ENCODE data around the gene GRID1. TPM values are rescaled to one million over a fixed set of nuclear protein-coding genes. Genes with fewer than 3 reads are reported as not detected.
"Not testable (repeated sequence)": the region's sequence is repeated elsewhere in the genome, so short reads cannot be mapped to it uniquely, and the experiment has no call there.

The GRID1 gene
- total RNA-seq, 1 donor from 2014 or later: 9.2 TPM

DNA sequence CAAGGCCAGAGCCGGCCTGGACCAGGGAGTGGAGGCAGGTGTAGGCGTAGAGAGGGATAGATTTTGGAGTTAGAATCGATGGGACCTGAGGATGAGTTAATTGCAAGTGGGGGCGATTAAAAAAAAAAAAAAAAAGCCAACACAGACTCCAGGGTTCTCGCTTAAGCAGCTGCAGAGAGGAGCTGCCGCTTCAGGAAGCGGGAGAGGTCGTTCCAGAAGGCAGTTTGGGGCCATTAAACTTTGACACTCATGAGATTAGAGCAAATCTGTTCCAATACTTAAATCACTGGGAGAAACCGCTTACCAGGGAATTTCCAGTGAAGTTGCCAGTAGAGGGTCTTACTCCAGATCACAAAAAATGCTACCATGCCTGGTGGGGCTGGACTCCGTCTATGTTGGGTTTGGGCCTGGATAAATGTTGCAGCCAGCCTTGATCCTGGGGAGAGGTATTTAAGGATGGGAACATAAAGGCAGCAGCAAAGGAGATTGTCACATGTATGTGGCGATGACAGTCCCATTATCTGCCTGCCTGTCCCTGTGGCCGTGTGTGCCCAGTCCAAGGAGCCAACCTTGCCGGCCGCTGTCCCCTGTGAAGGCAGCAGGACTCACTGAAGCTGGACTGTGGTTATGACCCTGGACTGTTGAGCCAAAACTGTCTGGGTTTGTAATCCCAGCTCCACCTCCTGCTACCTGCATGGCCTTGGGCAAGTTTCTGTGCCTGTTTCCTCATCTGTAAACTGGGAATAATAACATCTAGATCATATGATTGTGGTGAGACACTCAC is 23.9 kb upstream of the GRID1 start:
- Mint-ChIP-seq H3K27ac (no peak overlapping the region), H3K4me1 (ENCODE audit: unreplicated experiment) (peaks cover 9% of the 10 kb centered on the region), H3K36me3 (no peaks in the 10 kb centered on the region), H3K4me3 (no peak overlapping the region), H3K9me3 (no peaks in the 10 kb centered on the region), H3K27me3 (peaks cover 59% of the 10 kb centered on the region)
- no peak for DNase-seq (ENCODE audit: extremely low spot score, unreplicated experiment)
- TF ChIP-seq, protein P1, sequence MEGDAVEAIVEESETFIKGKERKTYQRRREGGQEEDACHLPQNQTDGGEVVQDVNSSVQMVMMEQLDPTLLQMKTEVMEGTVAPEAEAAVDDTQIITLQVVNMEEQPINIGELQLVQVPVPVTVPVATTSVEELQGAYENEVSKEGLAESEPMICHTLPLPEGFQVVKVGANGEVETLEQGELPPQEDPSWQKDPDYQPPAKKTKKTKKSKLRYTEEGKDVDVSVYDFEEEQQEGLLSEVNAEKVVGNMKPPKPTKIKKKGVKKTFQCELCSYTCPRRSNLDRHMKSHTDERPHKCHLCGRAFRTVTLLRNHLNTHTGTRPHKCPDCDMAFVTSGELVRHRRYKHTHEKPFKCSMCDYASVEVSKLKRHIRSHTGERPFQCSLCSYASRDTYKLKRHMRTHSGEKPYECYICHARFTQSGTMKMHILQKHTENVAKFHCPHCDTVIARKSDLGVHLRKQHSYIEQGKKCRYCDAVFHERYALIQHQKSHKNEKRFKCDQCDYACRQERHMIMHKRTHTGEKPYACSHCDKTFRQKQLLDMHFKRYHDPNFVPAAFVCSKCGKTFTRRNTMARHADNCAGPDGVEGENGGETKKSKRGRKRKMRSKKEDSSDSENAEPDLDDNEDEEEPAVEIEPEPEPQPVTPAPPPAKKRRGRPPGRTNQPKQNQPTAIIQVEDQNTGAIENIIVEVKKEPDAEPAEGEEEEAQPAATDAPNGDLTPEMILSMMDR (conservative IDR thresholded peaks at IDR 0.05): no peak

DNA sequence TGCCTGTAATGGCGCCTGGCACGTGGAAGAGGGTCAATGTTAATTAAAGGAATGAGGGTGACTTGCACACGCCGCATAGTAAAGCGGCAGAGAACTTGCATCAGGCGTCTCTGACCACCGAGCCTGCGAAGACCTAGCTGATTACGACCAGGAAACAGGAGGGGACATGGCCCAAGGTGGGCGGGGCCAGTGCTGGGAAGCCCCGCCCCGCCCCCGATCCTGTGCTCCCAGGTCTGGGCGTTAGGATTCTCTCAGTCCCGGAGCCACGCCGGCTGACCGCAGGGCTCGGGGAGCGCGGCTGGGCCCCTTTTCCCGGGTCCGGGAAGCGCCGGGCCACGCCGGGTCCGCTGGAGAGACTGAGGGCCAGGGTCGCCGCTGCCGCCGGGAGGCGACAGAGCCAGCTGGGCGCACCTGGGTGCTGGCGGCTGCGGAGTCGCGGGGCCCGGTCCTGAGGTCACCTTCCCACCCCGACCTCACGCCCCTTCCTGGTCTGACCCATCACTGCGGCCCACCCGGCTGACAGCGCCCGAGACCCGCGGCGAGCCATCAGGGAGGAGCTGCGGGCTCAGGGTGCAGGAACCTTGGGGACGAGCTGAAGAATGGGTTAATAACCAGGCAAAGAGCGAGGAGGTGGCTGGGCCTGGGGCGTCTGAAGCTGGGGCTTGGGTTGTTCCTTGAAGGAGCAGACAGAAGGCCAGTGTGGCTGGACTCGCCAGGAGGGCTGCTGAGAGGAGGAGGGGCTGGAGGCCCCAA is 23.0 kb upstream of the GRID1 start:
- Mint-ChIP-seq H3K27ac (no peak overlapping the region), H3K9me3 (no peaks in the 10 kb centered on the region), H3K27me3 (peaks cover 66% of the 10 kb centered on the region), H3K36me3 (no peaks in the 10 kb centered on the region), H3K4me1 (ENCODE audit: unreplicated experiment) (peaks cover 9% of the 10 kb centered on the region), H3K4me3 (peak overlapping the region; percentile 86)
- TF ChIP-seq, protein P1 (conservative IDR thresholded peaks at IDR 0.05): no peak
- no peak for DNase-seq (ENCODE audit: extremely low spot score, unreplicated experiment)

DNA sequence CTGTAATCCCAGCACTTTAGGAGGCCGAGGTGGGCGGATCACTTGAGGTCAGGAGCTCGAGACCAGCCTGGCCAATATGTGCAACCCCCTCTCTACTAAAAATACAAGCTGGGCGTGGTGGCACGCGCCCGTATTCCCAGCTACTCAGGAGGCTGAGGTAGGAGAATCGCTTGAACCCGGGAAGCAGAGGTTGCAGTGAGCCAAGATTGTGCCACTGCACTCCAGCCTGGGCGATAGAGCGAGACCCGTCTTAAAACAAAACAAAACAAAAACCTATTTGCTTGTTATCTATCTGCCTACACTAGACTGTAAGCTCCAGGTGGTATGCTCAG is 22.5 kb upstream of the GRID1 start:
- not testable (repeated sequence) for H3K36me3 Mint-ChIP-seq; H3K27ac Mint-ChIP-seq; H3K9me3 Mint-ChIP-seq; H3K4me1 Mint-ChIP-seq (ENCODE audit: unreplicated experiment); DNase-seq (ENCODE audit: extremely low spot score, unreplicated experiment)
- Mint-ChIP-seq H3K4me3 (peak overlapping the region; percentile 86), H3K27me3 (peaks cover 67% of the 10 kb centered on the region)

DNA sequence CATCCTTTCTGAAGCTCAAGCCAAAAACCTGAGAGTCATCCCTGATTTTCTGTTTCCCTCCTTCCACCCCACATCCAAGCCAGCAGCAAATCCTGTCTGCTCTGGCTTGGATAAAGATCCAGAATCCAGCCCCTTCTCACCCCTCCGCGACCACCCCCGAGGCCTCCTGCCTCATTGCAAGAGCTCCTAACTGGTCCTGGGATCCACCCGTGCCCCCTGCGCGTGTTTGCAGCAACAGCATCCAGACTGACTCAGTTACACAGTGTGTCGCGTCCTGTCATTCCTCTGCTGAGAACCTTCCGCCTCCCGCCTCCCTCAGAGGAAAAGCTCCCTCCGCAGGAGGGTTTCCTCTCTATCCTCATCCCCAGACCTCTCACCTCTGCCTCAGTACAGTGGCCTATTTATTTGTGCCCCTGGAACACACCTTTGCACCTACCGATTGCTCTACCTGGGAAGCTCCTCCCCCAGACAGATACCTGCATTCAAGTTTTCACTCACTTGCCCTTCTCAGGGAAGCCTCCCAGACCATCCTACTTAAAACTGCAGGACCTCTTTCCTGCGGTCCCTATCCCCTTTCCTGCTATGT is 21.6 kb upstream of the GRID1 start:
- Mint-ChIP-seq H3K27ac (no peak overlapping the region), H3K36me3 (no peaks in the 10 kb centered on the region), H3K4me1 (ENCODE audit: unreplicated experiment) (peaks cover 9% of the 10 kb centered on the region), H3K4me3 (peak overlapping the region; percentile 26), H3K9me3 (no peaks in the 10 kb centered on the region), H3K27me3 (peaks cover 64% of the 10 kb centered on the region)
- TF ChIP-seq, protein P1 (conservative IDR thresholded peaks at IDR 0.05): no peak
- no peak for DNase-seq (ENCODE audit: extremely low spot score, unreplicated experiment)

DNA sequence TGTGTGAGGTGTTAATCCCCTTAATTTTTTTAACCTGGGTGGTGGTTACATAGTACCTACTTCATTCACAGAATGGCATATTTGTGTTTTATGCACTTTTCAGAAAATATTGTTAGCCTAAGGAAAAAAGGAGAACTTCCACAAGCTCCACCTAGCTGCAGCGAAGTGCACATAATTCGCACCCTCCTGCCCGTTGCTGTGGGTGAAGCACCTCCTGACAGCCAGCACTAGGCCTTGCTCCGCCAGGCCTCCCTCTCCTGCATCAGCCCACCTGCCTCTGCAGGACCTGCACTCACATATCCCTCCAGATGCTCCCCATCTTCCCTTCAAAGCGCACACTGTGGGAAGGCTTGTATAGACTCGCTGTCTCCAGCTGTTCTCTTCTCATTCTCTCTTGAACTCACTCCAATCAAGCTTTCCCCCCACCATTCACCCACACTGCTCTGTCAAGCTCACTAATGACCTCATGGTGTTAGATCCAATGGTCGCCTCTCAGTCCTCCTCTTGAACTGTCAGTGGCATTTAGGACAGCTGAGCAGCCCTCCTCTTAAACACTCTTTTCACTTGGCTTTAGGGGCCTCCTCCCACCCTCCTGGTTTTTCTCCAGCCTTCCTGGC is 20.7 kb upstream of the GRID1 start:
- DNase-seq (ENCODE audit: extremely low spot score, unreplicated experiment): no peak
- Mint-ChIP-seq H3K36me3 (no peaks in the 10 kb centered on the region), H3K27ac (no peak overlapping the region), H3K4me3 (no peak overlapping the region), H3K4me1 (ENCODE audit: unreplicated experiment) (peaks cover 9% of the 10 kb centered on the region), H3K27me3 (peaks cover 64% of the 10 kb centered on the region), H3K9me3 (no peaks in the 10 kb centered on the region)
- TF ChIP-seq, protein P1 (conservative IDR thresholded peaks at IDR 0.05): no peak

Measured in type B pancreatic cell (in vitro differentiated cells).